H1 (cell line): ENCODE data around the gene PPP1R9A. TPM values are rescaled to one million over a fixed set of nuclear protein-coding genes. Genes with fewer than 3 reads are reported as not detected.

ENCODE experiments used
- CTCF ChIA-PET: fragments of 300-600 bp; sonication (Branson Sonifier 250); formaldehyde crosslinking; loops from one replicate; lab custom pipeline; 2021; ENCODE audit not compliant: partially characterized antibody; lab: Charles Lee
- POLR2A ChIA-PET: fragments of 300-600 bp; sonication (Branson Sonifier 250); formaldehyde crosslinking; loops from one replicate; lab custom pipeline; 2021; ENCODE audit warnings: inconsistent platforms; ENCODE audit not compliant: partially characterized antibody; lab: Charles Lee
- DNase-seq, 2 experiments: peaks; one replicate each; pipeline versions ENCODE4 v3.0.0 to v3.0.0-alpha.2; 2010 to 2022; ENCODE audit warnings: low spot score in 2 of 2, low read depth in 1 of 2, mixed read lengths in 1 of 2
- FAIRE-seq: peaks from 2 replicates; lab custom pipeline; 2011; peaks lifted over from hg19 to GRCh38; lab: Jason Lieb, UNC
- H2AFZ ChIP-seq: 2 replicates; pipeline ENCODE4 v1.8.1; 2012; ENCODE audit warnings: low read length, inconsistent platforms
- H2AK5ac ChIP-seq: 2 replicates; pipeline ENCODE4 v1.6.1; 2013; ENCODE audit warnings: low read depth, low read length
- H2BK120ac ChIP-seq: replicated peaks from 2 replicates; pipeline ENCODE3; 2013; ENCODE audit warnings: low read depth, low read length, inconsistent platforms
- H2BK12ac ChIP-seq: 2 replicates; pipeline ENCODE4 v1.6.1; 2013; ENCODE audit warnings: low read depth, low read length
- H2BK15ac ChIP-seq: 2 replicates; pipeline ENCODE4 v1.6.1; 2013; ENCODE audit warnings: low read length
- H2BK20ac ChIP-seq: 2 replicates; pipeline ENCODE4 v1.6.1; 2013; ENCODE audit warnings: low read length
- H2BK5ac ChIP-seq: 2 replicates; pipeline ENCODE4 v1.6.1; 2013; ENCODE audit warnings: low read depth, low read length
- H3K14ac ChIP-seq: 2 replicates; pipeline ENCODE4 v1.6.1; 2013; ENCODE audit warnings: inconsistent platforms; ENCODE audit not compliant: insufficient read length
- H3K18ac ChIP-seq: 2 replicates; pipeline ENCODE4 v1.6.1; 2013; ENCODE audit warnings: low read length; ENCODE audit errors: extremely low read depth
- H3K23ac ChIP-seq: 2 replicates; pipeline ENCODE4 v1.6.1; 2013; ENCODE audit warnings: inconsistent platforms; ENCODE audit not compliant: insufficient read length
- H3K23me2 ChIP-seq: 2 replicates; pipeline ENCODE4 v1.6.1; 2013; ENCODE audit warnings: low read depth, low read length
- H3K27ac ChIP-seq: 2 replicates; pipeline ENCODE4 v1.6.1; 2011; ENCODE audit warnings: low read depth, low read length, inconsistent platforms
- H3K27me3 ChIP-seq, 4 experiments: replicated peaks in 1 of 4; 1 replicate in 1 of 4; 2 replicates in 3 of 4; pipeline versions ENCODE4 v1.6.1 to v1.8.1; 2011 to 2013; ENCODE audit warnings: low read length in 3 of 4, mild to moderate bottlenecking in 3 of 4, inconsistent platforms in 2 of 4, mixed read lengths in 2 of 4, moderate library complexity in 1 of 4; ENCODE audit not compliant: control insufficient read depth in 3 of 4, insufficient read depth in 3 of 4; ENCODE audit errors: extremely low read depth in 1 of 4
- H3K36me3 ChIP-seq, 4 experiments: 2 replicates each; pipeline versions ENCODE4 v1.6.1 to v1.8.1; 2011 to 2013; ENCODE audit warnings: mild to moderate bottlenecking in 4 of 4, low read length in 3 of 4, moderate library complexity in 2 of 4, control low read depth in 1 of 4, inconsistent platforms in 1 of 4; ENCODE audit not compliant: insufficient read depth in 4 of 4, control insufficient read depth in 2 of 4
- H3K4ac ChIP-seq: replicated peaks from 2 replicates; pipeline ENCODE3; 2013; ENCODE audit warnings: low read length, low read depth, mixed read lengths, inconsistent platforms; ENCODE audit not compliant: insufficient read length
- H3K4me1 ChIP-seq, 4 experiments: replicated peaks in 1 of 4; 1 replicate in 1 of 4; 2 replicates in 3 of 4; pipeline versions ENCODE4 v1.6.1 to v1.8.1; 2011 to 2013; ENCODE audit warnings: low read length in 3 of 4, inconsistent platforms in 2 of 4, mixed read lengths in 1 of 4; ENCODE audit not compliant: insufficient read depth in 4 of 4, control insufficient read depth in 3 of 4
- H3K4me2 ChIP-seq, 2 experiments: 2 replicates each; pipeline versions ENCODE4 v1.6.1 to v1.8.1; 2011 to 2013; ENCODE audit warnings: low read depth in 2 of 2, low read length in 2 of 2, control low read depth in 1 of 2, inconsistent platforms in 1 of 2, mild to moderate bottlenecking in 1 of 2; ENCODE audit not compliant: insufficient read depth in 1 of 2
- H3K4me3 ChIP-seq, 4 experiments: fragments of 200-600, 300-600 bp in 1 of 4; sonication (generic), shearing (Covaris generic), sonication (Bioruptor Twin) in 1 of 4; 2 replicates each; pipeline versions ENCODE4 v1.5.1 to v1.8.1; 2011 to 2016; ENCODE audit warnings: low read length in 4 of 4, low read depth in 3 of 4, control low read depth in 2 of 4, inconsistent platforms in 2 of 4, mild to moderate bottlenecking in 2 of 4, mixed read lengths in 1 of 4, moderate library complexity in 1 of 4; ENCODE audit not compliant: insufficient read depth in 2 of 4; ENCODE audit errors: extremely low read depth in 1 of 4
- H3K56ac ChIP-seq: replicated peaks from 2 replicates; pipeline ENCODE3; 2013; ENCODE audit warnings: low read depth, mild to moderate bottlenecking, mixed read lengths, low read length, inconsistent platforms; ENCODE audit not compliant: insufficient read length
- H3K79me1 ChIP-seq: 2 replicates; pipeline ENCODE4 v1.6.1; 2013; ENCODE audit warnings: low read depth, low read length, control low read depth
- H3K79me2 ChIP-seq, 2 experiments: 2 replicates each; pipeline versions ENCODE4 v1.6.1 to v1.8.1; 2012 to 2013; ENCODE audit warnings: low read length in 2 of 2, mild to moderate bottlenecking in 2 of 2, inconsistent platforms in 1 of 2; ENCODE audit not compliant: insufficient read depth in 2 of 2, control insufficient read depth in 1 of 2
- H3K9ac ChIP-seq, 4 experiments: replicated peaks in 1 of 4; 1 replicate in 1 of 4; 2 replicates in 3 of 4; pipeline versions ENCODE4 v1.6.1 to v1.8.1; 2011 to 2013; ENCODE audit warnings: low read depth in 3 of 4, low read length in 3 of 4, control low read depth in 2 of 4, mild to moderate bottlenecking in 2 of 4, moderate library complexity in 2 of 4, inconsistent platforms in 1 of 4; ENCODE audit errors: extremely low read depth in 1 of 4
- H3K9me3 ChIP-seq, 2 experiments: 2 replicates each; pipeline versions ENCODE4 v1.6.1 to v1.8.1; 2012 to 2013; ENCODE audit warnings: mild to moderate bottlenecking in 2 of 2, moderate library complexity in 2 of 2, control low read depth in 1 of 2, inconsistent platforms in 1 of 2, low read depth in 1 of 2, low read length in 1 of 2, mixed read lengths in 1 of 2; ENCODE audit not compliant: insufficient read depth in 2 of 2
- H4K20me1 ChIP-seq, 2 experiments: replicated peaks in 1 of 2; 2 replicates each; pipeline versions ENCODE3 to v1.8.1; 2011 to 2013; ENCODE audit warnings: inconsistent platforms in 2 of 2, low read length in 2 of 2, mild to moderate bottlenecking in 1 of 2; ENCODE audit not compliant: insufficient read depth in 2 of 2, control insufficient read depth in 1 of 2
- H4K5ac ChIP-seq: 2 replicates; pipeline ENCODE4 v1.6.1; 2013; ENCODE audit warnings: low read length, low read depth, mixed read lengths, inconsistent platforms; ENCODE audit not compliant: insufficient read length
- H4K8ac ChIP-seq: 2 replicates; pipeline ENCODE4 v1.8.0; 2013; ENCODE audit warnings: mild to moderate bottlenecking, moderate library complexity, low read length, inconsistent platforms; ENCODE audit not compliant: insufficient read depth; ENCODE audit errors: extremely low read depth
- H4K91ac ChIP-seq: replicated peaks from 2 replicates; pipeline ENCODE3; 2013; ENCODE audit warnings: low read length, mixed read lengths, inconsistent platforms; ENCODE audit not compliant: insufficient read length
- BACH1 ChIP-seq: IDR thresholded peaks from 2 replicates; pipeline ENCODE4 v1.6.1; 2012; ENCODE audit warnings: low read length, improper control_type of control experiment
- BCL11A ChIP-seq, 2 experiments: IDR thresholded peaks; one replicate each; pipeline ENCODE4 v1.6.1; 2011; ENCODE audit warnings: low read depth in 2 of 2, low read length in 2 of 2, mild to moderate bottlenecking in 2 of 2
- CBX5 ChIP-seq: fragments of 300-800, 300-1000 bp; sonication (generic); IDR thresholded peaks from 2 replicates; pipeline ENCODE4 v1.7.1; 2016; ENCODE audit warnings: antibody characterized with exemption, low read length, low read depth
- CBX8 ChIP-seq: fragments of 300-800, 300-1000 bp; sonication (generic); IDR thresholded peaks from 2 replicates; pipeline ENCODE4 v1.7.1; 2016; ENCODE audit warnings: low read depth, low read length, borderline replicate concordance
- CEBPB ChIP-seq: IDR thresholded peaks from 2 replicates; pipeline ENCODE4 v1.6.1; 2012; ENCODE audit warnings: low read depth, low read length
- E2F6 ChIP-seq: IDR thresholded peaks from 2 replicates; pipeline ENCODE4 v1.6.1; 2012; ENCODE audit warnings: inconsistent platforms
- HDAC6 ChIP-seq: IDR thresholded peaks from one replicate; pipeline ENCODE4 v1.7.1; 2012; ENCODE audit warnings: low read depth, mild to moderate bottlenecking, inconsistent platforms, low read length, moderate library complexity
- JUND ChIP-seq: IDR thresholded peaks from 2 replicates; pipeline ENCODE4 v1.6.1; 2011; ENCODE audit warnings: mild to moderate bottlenecking, improper control_type of control experiment, low read length
- KDM1A ChIP-seq: fragments of 200-600, 300-600 bp; sonication (generic); IDR thresholded peaks from 2 replicates; pipeline ENCODE4 v1.7.1; 2016; ENCODE audit warnings: mild to moderate bottlenecking, low read length, borderline replicate concordance
- KDM5A ChIP-seq: fragments of 200-600 bp; IDR thresholded peaks from 2 replicates; pipeline ENCODE4 v1.7.1; 2012; ENCODE audit warnings: mild to moderate bottlenecking, low read length, inconsistent platforms, mixed read lengths
- SAP30 ChIP-seq: fragments of 300-600 bp; sonication (generic); IDR thresholded peaks from 2 replicates; pipeline ENCODE4 v1.7.1; 2012; ENCODE audit warnings: low read length, moderate library complexity, mild to moderate bottlenecking, inconsistent platforms; ENCODE audit not compliant: insufficient read depth, insufficient replicate concordance
- SIX5 ChIP-seq: IDR thresholded peaks from 2 replicates; pipeline ENCODE4 v1.6.1; 2011; ENCODE audit warnings: mild to moderate bottlenecking, low read depth, low read length
- SRF ChIP-seq: IDR thresholded peaks from 2 replicates; pipeline ENCODE4 v1.6.1; 2011; ENCODE audit warnings: mild to moderate bottlenecking, low read depth, low read length, moderate library complexity
- TAF1 ChIP-seq: IDR thresholded peaks from 2 replicates; pipeline ENCODE4 v1.6.1; 2011; ENCODE audit warnings: mild to moderate bottlenecking, low read depth, low read length
- polyA plus RNA-seq, 7 experiments: library from polyadenylated mRNA; depleted of rRNA in 3 of 7; stranded (reverse) in 5 of 7; unstranded in 2 of 7; fragments of >200 nt in 5 of 7; fragments of 200-250 nt in 2 of 7; gene quantifications; 1 replicate in 5 of 7; 2 replicates in 1 of 7; 4 replicates in 1 of 7; pipeline versions ENCODE4 v1.2.1 to v1.2.3, GENCODE V29; 2011 to 2013; ENCODE audit warnings: missing spikeins in 2 of 7, mixed read lengths in 2 of 7
- total RNA-seq: library from RNA; stranded (reverse); fragmentation: NEBNext Ultra II Directional; extraction: Animal tissue kit (Norgen Biotek cat#: 25700); gene quantifications from 2 replicates; pipeline ENCODE4 v1.2.1, GENCODE V29; 2021
- TF ChIP-seq, protein P1 (sequence below): IDR thresholded peaks from 2 replicates; pipeline ENCODE4 v1.6.1; 2011; ENCODE audit warnings: low read depth, mild to moderate bottlenecking, low read length; ENCODE audit not compliant: insufficient read depth

Gene PPP1R9A
- total and polyA plus RNA-seq, 2 of the 8 experiments (the other 6 are each of a cell fraction or from before 2014, with no cell fraction given), result 3.0 to 20.3 TPM

DNA sequence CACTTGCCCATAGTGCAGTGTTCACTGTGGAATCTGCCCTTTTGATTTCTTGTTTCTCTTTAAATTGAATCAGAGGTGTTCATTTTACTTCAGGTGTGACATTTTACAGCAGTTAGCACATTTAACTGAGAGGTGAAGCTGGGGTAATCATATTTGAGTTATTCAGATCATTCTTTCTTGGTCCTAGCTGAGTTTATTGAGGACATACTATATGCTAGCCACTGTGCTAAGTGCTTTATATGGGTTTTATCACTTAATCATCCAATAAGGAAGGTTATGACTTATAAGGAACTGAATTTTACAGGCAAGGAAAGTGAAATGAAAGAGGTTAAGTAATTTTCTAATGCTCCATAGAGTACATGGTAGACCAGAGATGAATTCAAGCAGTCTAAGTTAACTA is 337.2 kb downstream of the PPP1R9A start:
- ChIA-PET CTCF (no interaction called here), POLR2A (no interaction called here)
- Histone ChIP-seq H3K36me3 (no peaks in the 10 kb centered on the region), H3K56ac (no peak overlapping the region), H3K4me1 (peaks cover 0 to 6% (median 0%) of the 10 kb centered on the region in 4 experiments; a peak in 4 of 7 replicates), H2BK120ac (no peak overlapping the region), H4K20me1 (no peaks in the 10 kb centered on the region), H2BK20ac (no peak overlapping the region), H2AFZ (no peak overlapping the region), H3K23ac (no peak overlapping the region), H2BK15ac (no peak overlapping the region), H3K27me3 (peaks cover 0 to 1% (median 0%) of the 10 kb centered on the region in 4 experiments; a peak in 1 of 7 replicates), H3K9ac (no peak overlapping the region), H3K79me1 (no peaks in the 10 kb centered on the region), H3K79me2 (no peaks in the 10 kb centered on the region), H2BK5ac (no peak overlapping the region), H3K4me2 (no peak overlapping the region), H3K14ac (no peak overlapping the region), H2BK12ac (no peak overlapping the region), H3K23me2 (no peaks in the 10 kb centered on the region), H3K4ac (no peak overlapping the region), H4K91ac (no peak overlapping the region), H4K8ac (no peak overlapping the region), H3K9me3 (no peaks in the 10 kb centered on the region), H3K18ac (no peak overlapping the region), H2AK5ac (no peak overlapping the region), H4K5ac (no peak overlapping the region), H3K4me3 (no peak overlapping the region), H3K27ac (no peak overlapping the region)
- FAIRE-seq, result no peak
- DNase-seq, result no peak
- TF ChIP-seq SRF (no peak), CBX5 (no peak), CBX8 (no peak), KDM5A (no peak), HDAC6 (no peak), E2F6 (no peak), SIX5 (no peak), CEBPB (no peak), BACH1 (no peak), BCL11A (IDR thresholded peaks at IDR 0.05; ENCODE audit: low read depth in 2 of 2, low read length in 2 of 2) (no peak), TAF1 (no peak), JUND (no peak), SAP30 (no peak), KDM1A (no peak)
- TF ChIP-seq, protein P1, sequence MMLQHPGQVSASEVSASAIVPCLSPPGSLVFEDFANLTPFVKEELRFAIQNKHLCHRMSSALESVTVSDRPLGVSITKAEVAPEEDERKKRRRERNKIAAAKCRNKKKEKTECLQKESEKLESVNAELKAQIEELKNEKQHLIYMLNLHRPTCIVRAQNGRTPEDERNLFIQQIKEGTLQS, result no peak
